ENCODE data around the gene RND2. TPM values are rescaled to one million over a fixed set of nuclear protein-coding genes. Genes with fewer than 3 reads are reported as not detected.
"Not testable (repeated sequence)": the region's sequence is repeated elsewhere in the genome, so short reads cannot be mapped to it uniquely, and the experiment has no call there.

Gene RND2
- 0.06 TPM in 1 of 2 replicates, not detected in the other for total RNA-seq (2014; rRNA removed)
- polyA plus RNA-seq (2012) = 0.06 TPM

- DNase-seq (ENCODE audit: low read depth) = peak; percentile 96
Measured at GRCh38 chr17:43024407-43025289, at the start of gene RND2. Gene RND2 (plus strand): TSS chr17:43025231. CDS start chr17:43025348, 117 bp downstream.

- no peak for DNase-seq (ENCODE audit: low read depth)
Measured at GRCh38 chr17:42975265-42975664, 49.8 kb upstream of the RND2 start.

- not testable (repeated sequence) for DNase-seq (ENCODE audit: low read depth)
Measured at GRCh38 chr17:42975701-42976100, 49.3 kb upstream of the RND2 start.

GRCh38 chr17:42979511-42980273, 45.3 kb upstream of the RND2 start, which contains the start of gene PTGES3L:
Gene PTGES3L (minus strand): TSS chr17:42980080. CDS start chr17:42980053, 27 bp downstream.
- peak; percentile 81 for DNase-seq (ENCODE audit: low read depth)

- DNase-seq (ENCODE audit: low read depth) = peak; percentile 82
Measured at GRCh38 chr17:42980274-42980765, 44.7 kb upstream of the RND2 start, which contains the start of gene RUNDC1. Gene RUNDC1 (plus strand): TSS chr17:42980565. CDS start chr17:42980577, 12 bp downstream.

GRCh38 chr17:42980766-42981397, 44.1 kb upstream of the RND2 start:
- DNase-seq (ENCODE audit: low read depth) = peak; percentile 40

GRCh38 chr17:42982266-42982665, 42.8 kb upstream of the RND2 start:
- DNase-seq (ENCODE audit: low read depth) = no peak

- no peak for DNase-seq (ENCODE audit: low read depth)
Measured at GRCh38 chr17:42985225-42985624, 39.8 kb upstream of the RND2 start.

- DNase-seq (ENCODE audit: low read depth) = no peak
Measured at GRCh38 chr17:42989141-42989540, 35.9 kb upstream of the RND2 start.

GRCh38 chr17:42989726-42990652, 35.0 kb upstream of the RND2 start:
- DNase-seq (ENCODE audit: low read depth) = peak; percentile 55

GRCh38 chr17:42991471-42991870, 33.6 kb upstream of the RND2 start:
- no peak for DNase-seq (ENCODE audit: low read depth)

- no peak for DNase-seq (ENCODE audit: low read depth)
Measured at GRCh38 chr17:42992872-42993271, 32.2 kb upstream of the RND2 start.

GRCh38 chr17:42993913-42994312, 31.1 kb upstream of the RND2 start:
- DNase-seq (ENCODE audit: low read depth) = not testable (repeated sequence)

GRCh38 chr17:42997390-42997983, 27.5 kb upstream of the RND2 start:
- DNase-seq (ENCODE audit: low read depth) = no peak

- peak; percentile 100 for DNase-seq (ENCODE audit: low read depth)
Measured at GRCh38 chr17:42997984-42998938, 26.8 kb upstream of the RND2 start, which contains the start of gene RPL27. Gene RPL27 (plus strand): TSS chr17:42998419. CDS start chr17:42998751, 332 bp downstream.

GRCh38 chr17:42999003-42999525, 26.0 kb upstream of the RND2 start:
- no peak for DNase-seq (ENCODE audit: low read depth)

GRCh38 chr17:43000894-43001293, 24.1 kb upstream of the RND2 start:
- DNase-seq (ENCODE audit: low read depth) = not testable (repeated sequence)

- DNase-seq (ENCODE audit: low read depth) = peak; percentile 76
Measured at GRCh38 chr17:43003542-43004172, 21.4 kb upstream of the RND2 start.

Measured in LHCN-M2 (cell line).